Measurements from ENCODE around the gene USP4. TPM values are rescaled to one million over a fixed set of nuclear protein-coding genes. Genes with fewer than 3 reads are reported as not detected.
"Not testable (repeated sequence)": the region's sequence is repeated elsewhere in the genome, so short reads cannot be mapped to it uniquely, and the experiment has no call there.

Gene USP4
- total RNA-seq, 1 experiment from 2014 or later, result 54.1 TPM

- H3K9me3 Mint-ChIP-seq (ENCODE audit: unreplicated experiment); BruUV-seq (replicated peaks); H3K27me3 Mint-ChIP-seq (ENCODE audit: insufficient read depth, unreplicated experiment); CTCF ChIA-PET: not testable (repeated sequence)
- Mint-ChIP-seq H3K27ac (ENCODE audit: low read depth, unreplicated experiment) (peak overlapping the region; percentile 78), H3K36me3 (ENCODE audit: insufficient read depth, unreplicated experiment) (peaks cover 93% of the 10 kb centered on the region), H3K4me1 (ENCODE audit: insufficient read depth, unreplicated experiment) (peaks cover 26% of the 10 kb centered on the region), H3K4me3 (ENCODE audit: unreplicated experiment) (peak overlapping the region; percentile 95)
- intact Hi-C loops (cut with micrococcal nuclease), result loop anchor here (1.0 kb wide), 1 partner anchor 30 kb away; no protein-coding TSS in a partner anchor
- POLR2A ChIA-PET, result interaction anchor here (0.8 to 4.8 kb wide), 14 partner anchors 8 to 263 kb away, joined by 3 to 74 read pairs (median 7); partner anchors contain the start of genes QRICH1, RHOA, TCTA and USP19
- DNase-seq (ENCODE audit: unreplicated experiment), result peak; percentile 26
Measured at GRCh38 chr3:49357095-49357442, 17.2 kb upstream of the USP4 start.

- ChIA-PET CTCF (interaction anchor here (0.5 to 3.0 kb wide), 3 partner anchors 13 to 331 kb away, joined by 5 to 12 read pairs (median 7); partner anchors contain the start of gene USP4), POLR2A (interaction anchor here (0.9 to 4.1 kb wide), 9 partner anchors 12 to 259 kb away, joined by 3 to 23 read pairs (median 5); partner anchors contain the start of genes DAG1, QRICH1, RHOA and TCTA)
- no TSS peak for BruUV-seq (replicated peaks)
- intact Hi-C loops (cut with micrococcal nuclease), result no loop called here
- Mint-ChIP-seq H3K4me3 (ENCODE audit: unreplicated experiment) (no peak overlapping the region), H3K36me3 (ENCODE audit: insufficient read depth, unreplicated experiment) (peaks cover 54% of the 10 kb centered on the region), H3K27ac (ENCODE audit: low read depth, unreplicated experiment) (peak overlapping the region; percentile 82), H3K9me3 (ENCODE audit: unreplicated experiment) (no peaks in the 10 kb centered on the region), H3K4me1 (ENCODE audit: insufficient read depth, unreplicated experiment) (peaks cover 34% of the 10 kb centered on the region), H3K27me3 (ENCODE audit: insufficient read depth, unreplicated experiment) (no peaks in the 10 kb centered on the region)
- no peak for TF ChIP-seq CTCF (IDR thresholded peaks at IDR 0.05; ENCODE audit: unreplicated experiment)
- DNase-seq (ENCODE audit: unreplicated experiment), result no peak
Measured at GRCh38 chr3:49352890-49353421, 13.1 kb upstream of the USP4 start.

GRCh38 chr3:49352281-49352680 is 12.4 kb upstream of the USP4 start:
- Mint-ChIP-seq H3K9me3 (ENCODE audit: unreplicated experiment) (no peaks in the 10 kb centered on the region), H3K27ac (ENCODE audit: low read depth, unreplicated experiment) (peak overlapping the region; percentile 82), H3K4me1 (ENCODE audit: insufficient read depth, unreplicated experiment) (peaks cover 35% of the 10 kb centered on the region), H3K36me3 (ENCODE audit: insufficient read depth, unreplicated experiment) (peaks cover 47% of the 10 kb centered on the region), H3K27me3 (ENCODE audit: insufficient read depth, unreplicated experiment) (no peaks in the 10 kb centered on the region), H3K4me3 (ENCODE audit: unreplicated experiment) (peak overlapping the region; percentile 45)
- no TSS peak for BruUV-seq (replicated peaks)
- DNase-seq (ENCODE audit: unreplicated experiment), result no peak
- intact Hi-C loops (cut with micrococcal nuclease), result no loop called here
- ChIA-PET POLR2A (interaction anchor here (0.8 to 4.1 kb wide), 17 partner anchors 9 to 345 kb away, joined by 3 to 42 read pairs (median 5); partner anchors contain the start of genes DAG1, DALRD3, IMPDH2 and NDUFAF3), CTCF (interaction anchor here (0.7 to 3.0 kb wide), 2 partner anchors 9 to 13 kb away, joined by 5 to 12 read pairs; partner anchors contain the start of gene USP4)
- TF ChIP-seq CTCF (IDR thresholded peaks at IDR 0.05; ENCODE audit: unreplicated experiment), result no peak

GRCh38 chr3:49351521-49352011 is 11.7 kb upstream of the USP4 start:
- peak overlapping the region; percentile 82 for H3K27ac Mint-ChIP-seq (ENCODE audit: low read depth, unreplicated experiment)
- peak overlapping the region; percentile 45 for H3K4me3 Mint-ChIP-seq (ENCODE audit: unreplicated experiment)
- intact Hi-C loops (cut with micrococcal nuclease), result no loop called here

More at GRCh38 chr3:49351521-49352011, 11.7 kb upstream of the USP4 start:
- TF ChIP-seq CTCF (IDR thresholded peaks at IDR 0.05; ENCODE audit: unreplicated experiment), result no peak
- Mint-ChIP-seq H3K27me3 (ENCODE audit: insufficient read depth, unreplicated experiment) (no peaks in the 10 kb centered on the region), H3K9me3 (ENCODE audit: unreplicated experiment) (no peaks in the 10 kb centered on the region), H3K36me3 (ENCODE audit: insufficient read depth, unreplicated experiment) (peaks cover 40% of the 10 kb centered on the region), H3K4me1 (ENCODE audit: insufficient read depth, unreplicated experiment) (peaks cover 40% of the 10 kb centered on the region)
- CTCF ChIA-PET, result interaction anchor here (0.6 to 3.0 kb wide), 5 partner anchors 8 to 332 kb away, joined by 3 to 12 read pairs (median 3); partner anchors contain the start of gene USP4
- peak; percentile 76 for DNase-seq (ENCODE audit: unreplicated experiment)
- POLR2A ChIA-PET, result interaction anchor here (0.7 to 4.1 kb wide), 26 partner anchors 8 to 911 kb away, joined by 3 to 42 read pairs (median 4); partner anchors contain the start of genes DAG1, DALRD3, IMPDH2 and LAMB2
- BruUV-seq (replicated peaks), result no TSS peak
